Adrenal gland (tissue), 5 donors: ENCODE data around the gene MAP3K7CL.

ENCODE experiments used
- CTCF ChIP-seq, 6 experiments: fragments of 450-650 bp in 4 of 6; fragments of 200-600 bp in 2 of 6; sonication (generic) in 1 of 6; IDR thresholded peaks; 1 replicate in 5 of 6; 2 replicates in 1 of 6; pipeline versions ENCODE4 v1.5.1 to v1.8.0; 2016 to 2021; ENCODE audit warnings: antibody characterized with exemption in 6 of 6, mild to moderate bottlenecking in 2 of 6, moderate library complexity in 1 of 6
- POLR2A ChIP-seq, 2 donors: fragments of 450-650 bp; IDR thresholded peaks; one replicate each; pipeline ENCODE4 v1.6.1; 2017; ENCODE audit warnings: antibody characterized with exemption in 2 of 2, mild to moderate bottlenecking in 2 of 2, moderate library complexity in 1 of 2
- donor health status: DM: no; HTN: no; CAD: no.

GRCh38 chr21:29145852-29146453 is 15.5 kb downstream of the MAP3K7CL start:
- TF ChIP-seq CTCF (IDR thresholded peaks at IDR 0.05) (no peak), POLR2A (IDR thresholded peaks at IDR 0.05) (no peak)
